Astrocyte (in vitro differentiated cells and primary cell): ENCODE data around the gene ABHD11. TPM values are rescaled to one million over a fixed set of nuclear protein-coding genes. Genes with fewer than 3 reads are reported as not detected.
A peak's percentile ranks its signal among the peaks of the same experiment; 100 is the strongest.

Source experiments
- DNase-seq: peaks from one replicate; pipeline ENCODE4 v3.0.0-alpha.2; 2010; ENCODE audit warnings: low read depth
- FAIRE-seq: peaks from 2 replicates; lab custom pipeline; 2011; peaks lifted over from hg19 to GRCh38; lab: Jason Lieb, UNC
- H2AFZ ChIP-seq: 2 replicates; pipeline ENCODE4 v1.6.0; 2012; ENCODE audit warnings: low read depth, low read length, inconsistent platforms
- H3K27ac ChIP-seq: 2 replicates; pipeline ENCODE4 v1.5.1; 2011; ENCODE audit warnings: low read depth, low read length, inconsistent platforms
- H3K27me3 ChIP-seq: 2 replicates; pipeline ENCODE4 v1.6.0; 2011; ENCODE audit warnings: low read length, inconsistent platforms; ENCODE audit not compliant: insufficient read depth
- H3K36me3 ChIP-seq: 2 replicates; pipeline ENCODE4 v1.5.1; 2011; ENCODE audit warnings: low read length, inconsistent platforms; ENCODE audit not compliant: insufficient read depth
- H3K4me1 ChIP-seq: 2 replicates; pipeline ENCODE4 v1.5.1; 2011; ENCODE audit warnings: low read length, inconsistent platforms; ENCODE audit not compliant: insufficient read depth
- H3K4me2 ChIP-seq: 2 replicates; pipeline ENCODE4 v1.6.0; 2012; ENCODE audit warnings: low read length, inconsistent platforms
- H3K4me3 ChIP-seq: 2 replicates; pipeline ENCODE4 v1.5.1; 2011; ENCODE audit warnings: low read depth, mild to moderate bottlenecking, low read length, inconsistent platforms; ENCODE audit not compliant: insufficient read depth
- H3K79me2 ChIP-seq: 2 replicates; pipeline ENCODE4 v1.6.0; 2012; ENCODE audit warnings: mild to moderate bottlenecking, low read length, inconsistent platforms; ENCODE audit not compliant: insufficient read depth
- H3K9ac ChIP-seq: 2 replicates; pipeline ENCODE4 v1.6.0; 2012; ENCODE audit warnings: mild to moderate bottlenecking, low read length, inconsistent platforms
- H3K9me3 ChIP-seq: 2 replicates; pipeline ENCODE4 v1.5.1; 2012; ENCODE audit warnings: low read depth, mild to moderate bottlenecking, low read length, inconsistent platforms; ENCODE audit not compliant: insufficient read depth
- H4K20me1 ChIP-seq: 2 replicates; pipeline ENCODE4 v1.6.0; 2012; ENCODE audit warnings: low read length, inconsistent platforms; ENCODE audit not compliant: insufficient read depth
- H3K27ac Mint-ChIP-seq: one replicate; pipeline ENCODE4 v1.8.0; 2021; ENCODE audit warnings: mild to moderate bottlenecking, mixed read lengths; ENCODE audit not compliant: unreplicated experiment
- H3K27me3 Mint-ChIP-seq: one replicate; pipeline ENCODE4 v1.8.0; 2021; ENCODE audit warnings: low read depth, mixed read lengths; ENCODE audit not compliant: unreplicated experiment
- H3K36me3 Mint-ChIP-seq: one replicate; pipeline ENCODE4 v1.8.0; 2021; ENCODE audit warnings: low read depth, mixed read lengths; ENCODE audit not compliant: unreplicated experiment
- H3K4me1 Mint-ChIP-seq: one replicate; pipeline ENCODE4 v1.8.0; 2021; ENCODE audit warnings: low read depth, mixed read lengths; ENCODE audit not compliant: unreplicated experiment
- H3K4me3 Mint-ChIP-seq: one replicate; pipeline ENCODE4 v1.8.0; 2021; ENCODE audit warnings: mild to moderate bottlenecking, moderate library complexity, mixed read lengths; ENCODE audit not compliant: unreplicated experiment
- H3K9me3 Mint-ChIP-seq: one replicate; pipeline ENCODE4 v1.8.0; 2021; ENCODE audit warnings: mild to moderate bottlenecking, mixed read lengths; ENCODE audit not compliant: unreplicated experiment
- EZH2 ChIP-seq: IDR thresholded peaks from 2 replicates; pipeline ENCODE4 v1.6.1; 2012; ENCODE audit warnings: mild to moderate bottlenecking, low read length, inconsistent platforms; ENCODE audit not compliant: insufficient read depth
- total RNA-seq: library from RNA; stranded (reverse); gene quantifications from 2 replicates; pipeline ENCODE4 v1.2.1, GENCODE V29; 2021
- TF ChIP-seq, protein P1 (sequence below): IDR thresholded peaks from 2 replicates; pipeline ENCODE4 v1.5.1; 2011; ENCODE audit warnings: low read depth, mild to moderate bottlenecking, inconsistent platforms, low read length, moderate library complexity; ENCODE audit not compliant: insufficient read depth

Gene ABHD11
- total RNA-seq, 1 donor from 2014 or later, result 10.8 TPM

DNA sequence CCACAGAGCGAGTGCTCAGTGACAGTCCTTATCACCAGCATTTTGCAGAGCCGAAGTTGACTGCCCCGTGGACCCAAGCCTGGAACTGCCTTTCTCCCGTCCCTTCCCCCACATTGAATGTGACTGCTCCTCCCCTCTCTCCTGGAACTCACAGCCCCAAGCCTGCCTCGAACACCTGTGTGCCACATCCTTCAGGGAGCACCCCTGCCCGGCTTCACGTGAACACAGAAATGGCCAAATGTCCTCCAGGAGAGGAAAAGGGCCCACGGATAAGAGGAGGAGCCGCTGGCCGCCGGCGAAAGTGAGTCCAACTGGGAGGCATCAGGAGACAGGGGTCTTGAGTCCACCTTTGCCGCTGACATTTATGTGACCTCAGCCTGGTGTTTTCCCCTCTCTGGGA lies 35.4 kb downstream of the ABHD11 start:
- no peaks in the 10 kb centered on the region for H3K9me3 ChIP-seq
- no peak for FAIRE-seq
- H3K27me3 Mint-ChIP-seq, result no peaks in the 10 kb centered on the region
- H3K36me3 Mint-ChIP-seq, result peaks cover 23% of the 10 kb centered on the region
- no peak overlapping the region for H3K4me3 ChIP-seq
- no peaks in the 10 kb centered on the region for H3K27me3 ChIP-seq
- H3K4me1 ChIP-seq, result peaks cover 41% of the 10 kb centered on the region
- peak overlapping the region; percentile 53 for H3K27ac Mint-ChIP-seq
- no peak overlapping the region for H3K4me3 Mint-ChIP-seq
- peak overlapping the region; percentile 23 for H3K9ac ChIP-seq
- H3K9me3 Mint-ChIP-seq, result no peaks in the 10 kb centered on the region
- TF ChIP-seq EZH2, result no peak
- TF ChIP-seq, protein P1, sequence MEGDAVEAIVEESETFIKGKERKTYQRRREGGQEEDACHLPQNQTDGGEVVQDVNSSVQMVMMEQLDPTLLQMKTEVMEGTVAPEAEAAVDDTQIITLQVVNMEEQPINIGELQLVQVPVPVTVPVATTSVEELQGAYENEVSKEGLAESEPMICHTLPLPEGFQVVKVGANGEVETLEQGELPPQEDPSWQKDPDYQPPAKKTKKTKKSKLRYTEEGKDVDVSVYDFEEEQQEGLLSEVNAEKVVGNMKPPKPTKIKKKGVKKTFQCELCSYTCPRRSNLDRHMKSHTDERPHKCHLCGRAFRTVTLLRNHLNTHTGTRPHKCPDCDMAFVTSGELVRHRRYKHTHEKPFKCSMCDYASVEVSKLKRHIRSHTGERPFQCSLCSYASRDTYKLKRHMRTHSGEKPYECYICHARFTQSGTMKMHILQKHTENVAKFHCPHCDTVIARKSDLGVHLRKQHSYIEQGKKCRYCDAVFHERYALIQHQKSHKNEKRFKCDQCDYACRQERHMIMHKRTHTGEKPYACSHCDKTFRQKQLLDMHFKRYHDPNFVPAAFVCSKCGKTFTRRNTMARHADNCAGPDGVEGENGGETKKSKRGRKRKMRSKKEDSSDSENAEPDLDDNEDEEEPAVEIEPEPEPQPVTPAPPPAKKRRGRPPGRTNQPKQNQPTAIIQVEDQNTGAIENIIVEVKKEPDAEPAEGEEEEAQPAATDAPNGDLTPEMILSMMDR, result no peak
- peaks cover 31% of the 10 kb centered on the region for H3K79me2 ChIP-seq
- no peak for DNase-seq
- peaks cover 15% of the 10 kb centered on the region for H3K36me3 ChIP-seq
- no peak overlapping the region for H2AFZ ChIP-seq
- no peak overlapping the region for H3K4me2 ChIP-seq
- H3K27ac ChIP-seq, result peak overlapping the region; percentile 23
- H4K20me1 ChIP-seq, result peaks cover 78% of the 10 kb centered on the region
- peaks cover 11% of the 10 kb centered on the region for H3K4me1 Mint-ChIP-seq

DNA sequence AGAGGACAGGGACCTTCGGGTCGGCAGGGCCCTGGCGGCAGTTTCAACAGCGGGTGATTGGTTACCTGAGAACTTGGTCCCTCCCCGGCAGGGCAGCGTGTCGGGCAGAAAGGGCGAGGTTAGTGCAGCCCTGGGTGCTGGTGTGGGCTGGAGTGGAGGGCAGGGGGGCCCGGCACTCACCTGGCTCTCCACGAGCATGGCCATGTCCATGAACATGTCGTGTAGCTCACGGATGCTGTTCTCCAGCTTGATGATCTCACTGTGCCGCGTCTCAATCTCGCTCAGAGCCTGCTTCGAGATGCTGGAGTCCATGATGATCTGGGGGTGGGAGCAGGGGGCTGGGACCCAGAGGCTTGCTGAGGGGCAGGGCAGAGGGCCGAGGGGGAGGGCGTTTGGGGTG lies 35.9 kb downstream of the ABHD11 start:
- H3K27ac Mint-ChIP-seq, result no peak overlapping the region
- FAIRE-seq, result no peak

DNA sequence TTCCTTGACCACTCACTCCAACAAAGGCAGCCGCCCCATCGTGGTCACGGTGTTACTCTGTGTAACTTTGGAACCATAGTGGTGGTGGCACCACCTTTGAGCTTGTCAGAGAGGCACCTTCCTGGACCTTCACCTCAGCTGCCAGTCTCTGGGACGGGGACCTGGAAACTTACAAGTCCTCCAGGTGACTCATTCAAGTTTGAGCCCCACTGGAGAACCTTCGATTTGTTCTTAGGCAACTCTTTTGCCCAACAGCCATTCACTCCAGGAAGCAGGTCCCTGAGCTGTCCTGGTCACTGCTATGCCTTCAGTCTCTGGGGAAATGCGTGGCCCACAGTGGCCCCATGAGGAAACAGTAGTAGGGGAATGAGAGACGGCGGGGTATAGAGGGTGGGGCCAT lies 36.4 kb downstream of the ABHD11 start:
- Mint-ChIP-seq H3K27ac (no peak overlapping the region), H3K36me3 (peaks cover 23% of the 10 kb centered on the region), H3K27me3 (no peaks in the 10 kb centered on the region), H3K4me3 (no peak overlapping the region), H3K4me1 (peaks cover 11% of the 10 kb centered on the region), H3K9me3 (no peaks in the 10 kb centered on the region)
- H3K4me2 ChIP-seq, result no peak overlapping the region
- peaks cover 15% of the 10 kb centered on the region for H3K36me3 ChIP-seq
- no peak overlapping the region for H2AFZ ChIP-seq
- DNase-seq (no peak), FAIRE-seq (no peak)
- peak overlapping the region; percentile 26 for H3K27ac ChIP-seq
- TF ChIP-seq EZH2, result no peak
- TF ChIP-seq, protein P1, result no peak
- H3K9me3 ChIP-seq, result no peaks in the 10 kb centered on the region
- H3K4me1 ChIP-seq, result peaks cover 38% of the 10 kb centered on the region
- H3K79me2 ChIP-seq, result peaks cover 26% of the 10 kb centered on the region
- no peaks in the 10 kb centered on the region for H3K27me3 ChIP-seq
- H3K9ac ChIP-seq, result no peak overlapping the region
- H4K20me1 ChIP-seq, result peaks cover 77% of the 10 kb centered on the region
- no peak overlapping the region for H3K4me3 ChIP-seq

More for the DNA sequence above, 35.9 kb downstream of the ABHD11 start:
- Histone ChIP-seq H4K20me1 (peaks cover 77% of the 10 kb centered on the region), H3K36me3 (peaks cover 15% of the 10 kb centered on the region), H3K27ac (no peak overlapping the region), H3K4me1 (peaks cover 41% of the 10 kb centered on the region), H3K4me3 (no peak overlapping the region), H3K4me2 (no peak overlapping the region), H3K9ac (no peak overlapping the region), H3K9me3 (no peaks in the 10 kb centered on the region), H2AFZ (no peak overlapping the region), H3K79me2 (peaks cover 29% of the 10 kb centered on the region), H3K27me3 (no peaks in the 10 kb centered on the region)
- DNase-seq, result no peak
- TF ChIP-seq, protein P1, result no peak
- no peak for TF ChIP-seq EZH2
- Mint-ChIP-seq H3K4me3 (no peak overlapping the region), H3K36me3 (peaks cover 23% of the 10 kb centered on the region), H3K4me1 (peaks cover 11% of the 10 kb centered on the region), H3K27me3 (no peaks in the 10 kb centered on the region), H3K9me3 (no peaks in the 10 kb centered on the region)
